EH (cell line): ENCODE measurements around the gene TMEM229B.

Source experiments
- DNase-seq: peaks from one replicate; pipeline ENCODE4 v3.0.0-alpha.2; 2015; ENCODE audit warnings: low read depth

The TMEM229B gene

DNA sequence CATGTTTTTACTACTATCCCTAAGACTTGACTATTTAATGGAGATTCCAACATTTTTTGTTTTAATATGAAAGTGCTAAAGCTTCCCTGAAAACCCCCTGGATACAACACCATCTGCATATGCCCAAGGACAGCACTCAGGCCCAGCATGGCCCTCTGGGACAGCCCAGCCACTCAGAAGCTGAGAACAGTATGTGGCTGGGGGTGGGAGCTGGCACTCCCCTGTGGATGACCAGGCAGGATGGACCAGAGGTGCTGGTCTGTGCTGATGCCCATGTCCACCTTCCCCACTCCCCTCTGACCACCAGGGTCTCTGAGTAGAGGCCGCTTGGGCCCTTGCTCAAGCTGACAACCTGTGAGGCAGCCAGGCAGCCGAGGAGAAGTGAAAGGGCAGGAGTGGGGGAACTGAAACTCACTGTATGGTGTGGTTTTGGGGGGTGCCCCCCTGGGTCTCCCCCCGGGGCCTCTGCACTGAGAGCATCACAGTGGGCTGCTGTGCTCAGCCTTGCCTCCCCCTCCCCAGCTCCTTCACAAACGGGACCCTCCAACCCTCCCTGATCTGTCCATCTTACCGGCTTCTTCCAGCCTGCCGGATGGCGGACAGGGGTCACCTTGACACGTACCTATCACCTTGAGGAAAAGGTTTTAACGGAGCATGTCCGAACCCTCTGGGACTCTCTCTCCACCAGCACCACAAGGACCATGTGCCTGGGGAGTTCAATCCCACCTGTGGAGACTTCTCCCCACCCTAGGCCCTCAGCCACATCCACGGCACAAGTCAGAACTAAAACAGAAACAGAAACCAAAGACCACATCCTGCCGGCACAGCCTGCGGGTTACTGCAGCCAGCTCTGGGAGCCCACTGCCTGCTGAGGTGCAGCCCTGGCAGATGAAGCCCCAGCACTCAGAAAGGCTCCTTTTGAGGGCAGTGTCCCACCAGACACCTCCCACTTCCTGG is at the start of gene TMEM229B:
Gene TMEM229B, minus strand, starts transcription at position 785 of the 957 bp plus-strand sequence. CDS start 14,798 bp downstream, outside the sequence.
- peak; percentile 35 for DNase-seq

DNA sequence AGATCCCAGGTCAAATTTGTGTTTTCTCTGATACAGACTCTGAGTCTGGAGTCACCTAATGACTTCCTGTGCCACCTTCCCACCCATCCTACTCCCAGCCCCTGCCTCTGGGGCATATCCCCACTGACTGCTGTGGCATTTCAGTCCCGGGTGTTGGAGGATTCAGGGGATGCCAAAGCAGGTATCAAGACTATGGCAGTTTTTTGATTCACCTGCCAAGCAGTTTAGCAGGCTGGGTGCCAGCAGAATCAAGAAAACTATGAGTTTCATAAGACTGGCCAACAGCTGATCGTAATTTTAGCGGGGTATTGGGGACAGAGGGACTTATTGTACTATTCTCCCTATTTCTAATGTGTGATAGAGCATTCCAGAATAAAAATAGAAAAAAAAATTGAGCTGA is 49.2 kb upstream of the TMEM229B start:
- DNase-seq, result no peak

DNA sequence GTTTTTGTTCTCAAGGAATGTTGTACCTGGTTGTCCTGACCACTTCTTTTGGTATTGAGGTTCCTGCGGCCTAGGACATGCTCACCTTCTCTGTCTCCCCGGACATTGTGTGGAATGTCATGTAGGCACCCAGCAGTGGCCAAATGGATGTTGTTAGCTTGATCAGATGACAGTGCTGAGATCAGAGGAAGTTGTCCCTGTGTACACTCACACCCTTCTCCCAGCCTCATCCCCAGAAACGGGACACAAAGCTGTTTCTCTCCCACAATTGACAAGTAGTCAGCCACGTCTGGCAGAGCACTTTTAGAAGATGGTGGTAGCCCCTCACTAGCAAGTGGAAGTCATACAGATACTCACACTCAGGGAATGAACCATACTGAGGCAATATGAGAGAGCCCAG is 47.6 kb upstream of the TMEM229B start:
- no peak for DNase-seq

DNA sequence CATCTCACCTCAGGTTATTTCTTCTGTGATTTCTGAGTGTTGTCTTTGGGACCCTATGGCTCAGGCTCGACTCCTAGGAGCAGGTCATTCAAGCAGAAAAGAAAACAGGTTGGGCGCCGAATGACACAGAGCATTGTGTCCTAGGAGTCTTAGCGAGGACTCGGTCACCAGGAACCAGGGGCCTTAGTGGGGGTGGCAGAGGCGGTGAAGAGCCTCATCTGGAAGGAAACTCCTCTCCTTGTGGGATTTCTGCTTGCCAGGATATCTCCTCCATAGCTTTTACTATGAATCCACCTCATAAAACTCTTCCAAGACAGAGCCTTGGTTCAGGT is 45.2 kb upstream of the TMEM229B start:
- no peak for DNase-seq

DNA sequence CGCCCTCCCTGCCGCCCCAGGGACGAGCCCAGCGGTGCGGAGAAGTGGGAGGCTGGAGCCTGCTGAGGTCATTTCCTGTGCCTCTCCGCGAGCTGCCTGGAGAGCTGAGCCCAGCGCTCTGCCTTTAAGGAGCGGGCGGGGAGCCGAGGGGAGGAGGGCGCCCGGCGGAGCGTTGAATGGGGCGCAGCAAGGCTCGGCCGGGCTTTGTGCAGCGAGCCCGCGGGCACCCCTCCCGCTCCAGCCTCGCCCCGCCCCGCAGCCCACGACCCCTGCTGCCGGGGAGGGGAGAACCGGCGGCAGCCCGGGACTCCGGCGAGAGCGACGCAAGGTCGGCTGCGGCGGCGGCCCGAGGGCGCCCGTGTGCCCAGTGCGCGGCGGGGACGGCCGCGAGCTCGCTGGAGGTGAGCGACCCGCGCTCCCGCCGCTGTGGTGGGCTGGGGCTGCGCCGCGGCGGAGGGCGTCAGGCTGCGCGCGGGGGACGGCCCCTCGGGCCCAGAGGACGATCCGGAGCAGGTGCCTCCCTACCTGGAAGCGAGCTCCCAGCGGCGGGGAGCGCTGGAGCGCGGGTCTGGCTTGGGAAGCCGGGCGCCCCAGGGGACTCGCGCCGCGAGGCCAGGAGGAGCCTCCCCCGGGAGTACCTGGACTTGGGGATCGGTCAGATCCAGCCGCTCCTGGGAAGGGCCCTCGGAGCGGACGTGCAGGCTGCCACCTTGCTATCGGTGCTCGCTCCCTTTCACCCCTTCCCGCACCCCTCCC is 44.7 kb upstream of the TMEM229B start, which contains the start of gene PLEKHH1:
Gene PLEKHH1, plus strand, starts transcription at position 293 of the 756 bp plus-strand sequence. CDS start 8,578 bp downstream, outside the sequence.
- peak; percentile 71 for DNase-seq

DNA sequence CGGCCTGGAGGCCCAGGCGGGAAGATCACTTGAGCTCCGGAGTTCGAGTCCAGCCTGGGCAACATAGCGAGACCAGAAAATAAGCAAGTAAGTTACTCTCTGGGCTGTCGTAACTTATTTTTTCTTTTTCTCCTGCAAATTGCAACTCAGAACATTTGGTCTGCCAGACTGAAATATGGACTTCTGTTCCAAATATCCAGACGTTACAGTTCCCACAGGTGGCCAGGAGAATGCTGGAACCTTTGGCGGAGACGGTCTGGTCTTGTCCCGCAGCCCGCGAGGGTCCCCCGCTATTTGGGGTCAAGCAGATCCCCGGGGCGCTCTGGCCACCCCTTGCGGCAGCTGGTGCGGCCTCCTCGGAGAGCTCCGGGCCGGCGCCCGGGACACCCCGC is 44.1 kb upstream of the TMEM229B start:
- DNase-seq, result no peak

DNA sequence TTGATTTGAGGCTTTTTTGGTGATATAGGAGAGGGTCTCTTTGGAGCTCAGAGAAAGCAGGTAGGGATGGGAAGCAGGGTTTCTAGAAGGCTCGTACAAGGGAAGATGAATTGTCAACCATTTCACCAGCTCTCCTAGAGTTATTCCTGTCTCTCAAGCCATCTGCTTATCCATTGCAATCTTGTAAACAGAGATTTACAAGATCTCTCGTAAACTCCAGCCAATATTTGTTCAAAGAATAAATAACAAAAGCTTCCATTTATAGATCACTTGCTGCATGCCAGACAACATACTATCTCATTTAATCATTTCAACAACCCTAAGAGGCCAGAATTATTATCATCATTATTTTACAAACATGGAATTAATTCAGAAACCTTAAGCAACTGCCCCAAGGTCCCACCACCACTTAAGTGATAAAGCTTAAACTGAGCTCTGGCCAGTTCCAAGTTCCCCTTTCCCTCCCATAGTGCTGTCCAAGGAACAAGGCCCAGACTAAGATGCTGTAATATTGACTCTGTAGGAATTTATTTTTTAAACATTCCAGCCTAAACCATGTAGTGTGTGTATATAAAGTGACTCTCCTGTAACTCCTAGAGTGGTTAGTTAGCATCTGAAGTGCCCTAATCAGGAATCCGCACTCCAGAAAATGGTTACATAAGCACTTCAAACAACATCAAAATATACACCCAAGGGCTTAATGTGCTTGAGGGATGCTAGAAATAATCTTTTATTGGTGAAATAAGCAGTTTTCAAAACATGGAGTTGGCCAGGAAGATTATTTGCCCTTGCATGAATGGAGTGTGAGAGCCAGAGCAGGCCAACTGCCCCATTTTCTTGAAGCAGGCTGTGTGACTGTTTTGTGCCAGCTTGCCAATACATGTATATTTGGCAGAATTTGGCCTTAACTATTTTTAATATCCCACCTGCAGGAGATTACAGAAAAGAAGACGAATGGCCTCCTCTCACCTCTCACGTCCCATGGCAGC is 41.7 kb upstream of the TMEM229B start:
- no peak for DNase-seq

DNA sequence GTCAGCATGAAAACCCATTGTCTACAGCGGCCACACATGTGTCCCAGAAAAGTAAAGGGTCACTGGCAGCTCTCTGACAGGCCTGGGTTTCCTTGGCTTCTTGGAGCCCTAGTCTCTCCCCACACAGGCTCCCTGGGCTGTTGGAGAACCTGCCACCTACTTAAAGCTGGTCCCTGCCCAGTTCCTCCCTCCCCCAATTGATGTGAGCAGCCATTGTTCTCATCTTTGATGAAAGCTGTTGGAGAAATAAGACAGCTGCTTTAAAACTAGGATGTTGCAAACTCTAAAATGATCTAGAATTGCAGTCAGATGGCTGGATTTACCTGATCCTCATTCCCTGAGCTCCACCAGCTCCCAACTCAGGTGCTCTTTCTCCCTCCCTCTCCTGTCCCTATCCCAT is 39.8 kb upstream of the TMEM229B start:
- DNase-seq, result no peak

DNA sequence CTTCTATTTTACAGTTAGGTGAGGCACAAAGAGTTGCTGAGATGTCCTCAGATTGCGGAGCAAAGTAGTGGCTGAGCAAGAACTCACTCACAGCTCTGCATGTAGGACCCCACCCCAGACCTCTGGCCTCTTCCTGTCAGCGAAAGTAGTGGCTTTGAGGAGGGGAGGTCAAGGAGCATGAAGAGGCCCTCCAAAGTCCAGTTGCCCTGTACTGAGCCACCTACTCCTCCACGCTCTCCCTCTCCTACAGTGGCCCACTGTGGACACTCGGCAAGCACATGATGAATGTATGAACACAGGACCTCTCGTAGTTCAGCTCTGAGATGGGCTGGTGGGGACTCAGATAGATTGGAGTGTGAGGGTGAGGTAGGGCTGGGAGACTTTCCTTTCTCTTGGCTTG is 39.2 kb upstream of the TMEM229B start:
- no peak for DNase-seq

DNA sequence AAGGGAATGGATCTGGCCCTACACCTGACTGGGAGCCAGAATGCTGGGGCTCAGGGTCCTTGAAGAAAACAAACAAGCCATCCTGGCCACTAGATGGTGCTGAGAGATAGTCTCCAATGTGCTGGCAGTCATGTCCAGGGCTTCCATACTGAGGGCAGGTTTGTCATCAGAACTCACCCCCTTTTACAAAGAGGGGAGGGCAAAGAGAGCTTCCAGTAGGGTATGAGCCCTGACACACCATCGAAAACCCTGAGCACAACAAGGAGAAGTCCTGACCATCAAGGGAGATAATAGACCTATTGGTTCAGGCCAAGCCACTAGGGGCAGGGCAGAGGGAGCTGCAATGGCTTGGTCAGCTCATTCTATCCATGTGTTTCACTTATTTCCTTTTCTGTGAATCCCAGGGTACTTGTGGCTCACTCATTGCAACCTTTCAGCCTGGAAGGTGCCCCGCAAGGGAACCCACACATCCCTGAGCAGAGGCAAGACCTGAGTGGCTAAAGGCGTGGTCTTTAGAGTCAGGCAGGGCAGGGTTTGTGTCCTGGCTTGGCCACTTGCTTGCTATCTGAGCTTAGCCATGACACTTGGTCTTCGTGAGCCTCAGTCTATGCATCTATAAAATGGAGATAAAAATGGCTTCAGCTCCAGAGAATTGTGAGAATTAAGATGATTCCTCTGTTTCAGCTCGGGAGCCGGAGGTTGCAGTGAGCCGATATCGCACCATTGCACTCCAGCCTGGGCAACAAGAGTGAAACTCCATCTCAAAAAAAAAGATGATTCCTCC is 38.3 kb upstream of the TMEM229B start:
- DNase-seq, result peak; percentile 56

DNA sequence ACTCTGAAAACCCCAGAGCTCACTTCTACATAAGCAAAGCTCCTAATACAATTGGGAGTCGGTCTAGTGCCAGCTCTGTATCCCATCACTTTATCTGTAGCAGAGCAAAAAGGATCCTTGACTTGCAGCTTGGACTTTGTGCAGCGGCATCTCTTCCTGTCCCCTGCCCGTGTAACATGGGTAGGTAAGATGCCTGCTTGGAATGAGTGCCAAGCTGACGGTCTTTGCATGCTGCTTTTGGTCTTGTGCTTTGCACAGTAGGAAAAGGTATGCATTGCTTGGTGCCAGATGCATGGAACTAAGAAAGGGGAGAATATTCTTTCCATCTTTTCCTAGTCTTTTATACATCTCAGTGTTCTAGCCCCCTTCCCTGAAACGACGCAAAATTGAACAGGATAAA is 37.7 kb upstream of the TMEM229B start:
- DNase-seq, result no peak

DNA sequence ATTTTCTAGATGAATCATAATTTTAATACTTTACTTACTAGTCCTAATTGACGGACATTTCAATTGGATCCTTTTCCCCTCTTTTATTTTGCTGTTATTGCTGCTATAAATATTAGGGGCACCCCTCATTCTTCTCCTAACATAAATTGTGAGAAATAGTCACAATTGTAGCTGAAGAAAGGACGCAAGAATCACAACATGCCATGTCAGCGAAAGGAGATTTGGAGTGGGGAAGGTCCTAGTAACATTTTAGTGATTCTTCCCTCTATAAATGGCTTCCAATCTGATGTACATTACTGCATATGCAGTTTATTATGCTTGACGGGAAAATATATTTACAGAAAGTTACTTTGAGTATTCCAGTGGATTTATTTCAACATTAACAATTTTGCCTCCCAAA is 36.9 kb upstream of the TMEM229B start:
- DNase-seq, result no peak

DNA sequence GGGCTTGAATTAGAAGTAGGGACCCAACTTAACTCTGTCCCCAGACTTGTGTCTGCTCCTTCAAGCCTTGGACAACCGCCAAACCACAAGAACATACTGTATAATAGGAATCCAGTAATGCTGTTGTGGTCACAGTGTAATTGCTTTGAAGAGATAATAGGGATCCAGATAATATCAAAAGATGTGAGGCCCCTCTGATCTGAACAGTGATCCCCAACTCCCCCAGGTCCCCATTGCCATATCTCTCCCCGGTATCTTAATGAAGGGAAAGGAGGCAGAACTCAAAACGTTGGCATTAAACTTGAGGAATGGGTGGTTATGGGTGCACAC is 36.1 kb upstream of the TMEM229B start:
- peak; percentile 31 for DNase-seq

DNA sequence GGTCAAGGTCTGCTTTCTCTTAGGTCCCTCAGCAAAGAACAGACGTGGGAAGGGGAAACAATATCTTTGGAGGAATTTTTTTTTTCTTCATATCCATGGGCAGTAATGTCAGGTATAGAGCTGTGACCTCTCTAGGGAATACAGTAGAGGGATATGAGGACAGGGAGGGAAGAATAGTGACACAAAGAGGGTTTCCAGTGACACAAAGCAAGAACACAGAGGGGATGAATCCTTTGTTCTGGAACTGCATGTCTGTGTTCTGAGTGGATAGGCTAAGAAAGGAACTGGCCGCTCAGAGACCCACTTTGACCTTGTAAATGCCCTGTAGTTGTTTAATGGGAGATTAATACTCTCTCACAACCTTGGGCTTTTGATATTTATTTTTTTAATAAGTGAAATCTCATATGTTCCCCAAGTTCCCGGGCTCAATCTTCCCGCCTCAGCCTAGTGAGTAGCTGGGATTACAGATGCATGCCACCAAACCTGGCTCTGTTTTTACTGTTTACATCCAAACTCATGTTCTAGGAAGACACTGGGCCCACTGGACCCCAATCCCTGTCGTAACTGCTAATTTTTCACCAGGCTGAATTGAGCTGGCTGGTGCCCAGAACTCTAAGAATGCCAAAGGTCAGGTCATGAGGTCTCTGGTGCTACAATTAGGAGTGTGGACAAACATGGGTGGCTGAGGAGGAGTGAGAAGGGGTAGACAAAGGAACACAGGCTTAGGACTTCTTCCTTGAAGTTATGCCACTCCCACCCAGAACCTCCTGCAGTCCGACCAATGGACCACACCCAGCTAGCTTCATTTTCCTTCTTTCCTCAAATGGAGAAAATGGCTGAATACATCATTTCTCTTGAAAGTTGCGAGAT is 35.5 kb upstream of the TMEM229B start:
- DNase-seq, result no peak

DNA sequence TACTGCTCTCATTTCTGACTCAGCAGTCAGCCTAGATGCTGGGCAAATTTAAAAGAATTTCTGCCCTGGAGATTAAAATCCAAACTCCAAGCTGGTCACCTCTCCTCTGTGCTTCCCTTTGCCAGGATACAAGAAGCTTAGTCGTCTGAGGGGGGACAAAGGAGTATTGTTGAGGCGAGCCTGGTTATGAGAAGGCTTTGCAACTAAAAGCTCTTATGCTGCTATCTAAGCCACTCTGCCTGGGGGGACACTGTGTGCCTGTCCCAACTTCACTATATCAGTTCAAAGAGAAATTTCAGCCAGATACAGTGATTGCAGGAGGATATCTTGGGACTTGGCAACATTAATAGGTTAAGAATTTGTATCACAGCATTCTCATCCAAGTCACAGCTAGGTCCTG is 33.7 kb upstream of the TMEM229B start:
- DNase-seq, result no peak

DNA sequence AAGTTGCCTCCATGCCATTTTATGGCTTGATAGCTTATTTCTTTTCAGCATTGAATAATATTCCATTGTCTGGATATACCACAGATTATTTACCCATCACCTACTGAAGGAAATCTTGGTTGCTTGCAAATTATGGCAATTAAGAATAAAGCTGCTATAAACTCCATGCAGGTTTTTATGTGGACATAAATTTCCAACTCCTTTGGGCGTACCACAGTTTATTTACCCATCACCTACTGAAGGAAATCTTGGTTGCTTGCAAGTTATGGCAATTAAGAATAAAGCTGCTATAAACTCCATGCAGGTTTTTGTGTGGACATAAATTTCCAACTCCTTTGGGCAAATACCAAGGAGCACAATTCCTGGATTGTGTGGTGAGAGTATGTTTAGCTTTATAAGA is 32.0 kb upstream of the TMEM229B start:
- no peak for DNase-seq

DNA sequence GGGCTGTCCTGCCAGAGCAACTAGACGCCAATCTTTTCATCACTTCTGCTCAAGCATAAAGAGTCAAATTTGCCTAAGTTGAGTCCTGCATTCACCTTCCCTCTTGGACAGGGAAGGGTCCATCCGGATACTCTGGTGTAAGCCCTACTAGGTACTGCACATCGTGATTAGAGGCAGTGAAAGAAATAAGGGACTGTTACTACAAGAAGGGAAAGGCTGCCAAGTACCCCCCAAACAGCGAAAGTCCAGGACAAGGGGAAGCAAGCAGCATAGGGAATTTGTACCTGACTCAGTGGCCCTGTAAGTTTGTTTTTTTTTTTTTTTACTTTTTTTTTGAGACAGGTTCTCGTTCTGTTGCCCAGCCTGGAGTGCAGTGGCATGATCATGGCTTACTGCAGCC is 30.9 kb upstream of the TMEM229B start:
- no peak for DNase-seq

DNA sequence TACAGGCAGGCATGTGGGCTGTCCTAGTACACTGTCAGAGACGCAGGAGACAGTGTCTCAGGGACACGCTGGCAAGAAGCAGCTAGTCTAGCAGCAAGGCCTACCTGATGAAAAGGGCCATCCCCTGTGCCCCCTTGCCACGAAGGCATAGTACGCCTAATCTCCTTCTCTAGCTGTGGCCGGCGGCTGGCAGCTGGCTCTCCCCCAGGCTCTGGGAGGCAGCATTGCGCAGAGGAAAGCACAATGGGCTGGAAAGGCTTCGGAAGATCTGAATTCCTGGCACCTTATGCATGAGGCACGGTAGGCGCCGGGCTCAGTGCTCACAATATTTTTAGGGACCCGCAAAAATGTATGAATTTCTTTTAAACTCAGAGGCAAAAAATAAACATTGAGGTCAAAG is 28.6 kb upstream of the TMEM229B start:
- no peak for DNase-seq

DNA sequence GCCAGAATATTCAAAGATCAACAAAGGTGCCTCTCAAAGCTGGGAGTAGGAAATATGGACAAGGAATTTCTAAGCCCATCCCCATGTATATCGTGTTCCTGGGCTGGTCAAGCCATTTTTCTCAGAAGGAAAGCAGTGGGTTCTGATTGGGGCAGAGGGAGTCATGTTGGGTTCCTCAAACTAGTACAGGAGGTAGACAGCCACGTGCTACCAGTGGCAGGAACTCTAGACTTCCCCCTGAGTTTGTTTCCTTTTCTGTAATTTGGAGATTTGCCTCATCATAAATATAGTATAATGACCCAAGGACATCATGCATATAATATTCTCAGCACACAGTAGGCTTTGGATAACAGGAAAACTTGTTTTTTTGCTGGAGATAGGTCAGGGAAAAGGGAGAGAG is 28.2 kb upstream of the TMEM229B start:
- no peak for DNase-seq

DNA sequence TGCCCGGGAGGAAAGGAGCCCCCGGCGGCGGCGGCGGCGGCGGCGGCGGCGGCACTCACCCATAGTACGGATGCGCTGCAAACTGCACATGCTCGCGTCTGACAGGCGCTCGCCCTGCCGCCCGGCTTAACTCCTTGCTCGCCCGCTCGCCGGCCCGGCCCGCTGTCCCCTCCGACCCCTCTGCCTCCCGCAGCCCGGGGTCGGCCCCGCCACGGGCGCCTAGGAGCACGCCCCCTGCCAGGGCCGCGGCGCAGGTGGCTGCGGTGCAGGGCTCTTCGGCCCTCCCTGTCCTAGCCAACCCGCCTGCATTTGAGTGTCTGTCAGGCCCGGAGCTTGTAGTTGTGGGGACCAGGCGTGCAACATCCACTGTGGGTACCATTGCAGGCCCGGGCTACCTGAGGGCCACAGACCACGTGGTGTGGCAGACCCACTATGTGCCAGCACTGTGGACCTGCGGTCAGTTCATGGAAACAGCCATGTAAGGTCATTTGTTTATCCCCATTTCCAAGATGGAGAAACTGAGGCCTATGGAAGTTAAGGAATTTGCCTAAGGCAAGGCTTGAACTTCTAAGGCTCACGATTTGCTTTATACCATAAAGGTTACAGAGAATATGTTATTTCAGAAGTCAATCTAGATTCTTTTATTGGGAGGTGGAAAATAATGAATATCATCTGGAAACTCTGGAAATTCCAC is 27.0 kb upstream of the TMEM229B start:
- DNase-seq, result peak; percentile 35
